GM19372 (cell line): ENCODE results near the gene TSC22D2.

Source experiments
- ATAC-seq: cut with Tn5 transposase; IDR thresholded peaks from one replicate; pipeline ENCODE4 v1.9.1; 2021; ENCODE audit warnings: mild to moderate bottlenecking, low read depth, moderate library complexity; ENCODE audit not compliant: unreplicated experiment

The TSC22D2 gene

GRCh38 chr3:150384296-150385212 is 23.5 kb upstream of the TSC22D2 start:
- peak; percentile 98 for ATAC-seq

GRCh38 chr3:150385296-150386242 is 22.5 kb upstream of the TSC22D2 start:
- ATAC-seq = peak; percentile 30

GRCh38 chr3:150388498-150389418 is 19.3 kb upstream of the TSC22D2 start:
- ATAC-seq = no peak

GRCh38 chr3:150390087-150390486 is 18.0 kb upstream of the TSC22D2 start:
- ATAC-seq = no peak

GRCh38 chr3:150391161-150391560 is 16.9 kb upstream of the TSC22D2 start:
- ATAC-seq = no peak

- no peak for ATAC-seq
These were observed 14.4 kb upstream of the TSC22D2 start for GRCh38 chr3:150393745-150394144.

GRCh38 chr3:150394606-150395005 is 13.5 kb upstream of the TSC22D2 start:
- no peak for ATAC-seq

- no peak for ATAC-seq
These were observed 11.6 kb upstream of the TSC22D2 start for GRCh38 chr3:150396491-150396890.

- no peak for ATAC-seq
These were observed 11.0 kb upstream of the TSC22D2 start for GRCh38 chr3:150396956-150397550.

GRCh38 chr3:150399060-150399459 is 9.0 kb upstream of the TSC22D2 start:
- no peak for ATAC-seq

GRCh38 chr3:150401285-150401684 is 6.8 kb upstream of the TSC22D2 start:
- no peak for ATAC-seq

GRCh38 chr3:150402217-150402616 is 5.9 kb upstream of the TSC22D2 start:
- no peak for ATAC-seq

GRCh38 chr3:150404023-150404422 is 4.1 kb upstream of the TSC22D2 start:
- no peak for ATAC-seq

- ATAC-seq = no peak
These were observed 869 bp upstream of the TSC22D2 start for GRCh38 chr3:150407051-150407807.

GRCh38 chr3:150407808-150408220 is 284 bp upstream of the TSC22D2 start:
- peak; percentile 7 for ATAC-seq

GRCh38 chr3:150409125-150409511 is 1.0 kb downstream of the TSC22D2 start:
- ATAC-seq = no peak

- no peak for ATAC-seq
These were observed 1.6 kb downstream of the TSC22D2 start for GRCh38 chr3:150409512-150410310.
